Astrocyte of the hippocampus (primary cell): Measurements from ENCODE around the gene ZNF331.
"Not testable (repeated sequence)": the region's sequence is repeated elsewhere in the genome, so short reads cannot be mapped to it uniquely, and the experiment has no call there.

Source experiments
- DNase-seq: peaks from one replicate; pipeline ENCODE4 v3.0.0; 2011; ENCODE audit warnings: low read depth, low spot score

The ZNF331 gene

DNA sequence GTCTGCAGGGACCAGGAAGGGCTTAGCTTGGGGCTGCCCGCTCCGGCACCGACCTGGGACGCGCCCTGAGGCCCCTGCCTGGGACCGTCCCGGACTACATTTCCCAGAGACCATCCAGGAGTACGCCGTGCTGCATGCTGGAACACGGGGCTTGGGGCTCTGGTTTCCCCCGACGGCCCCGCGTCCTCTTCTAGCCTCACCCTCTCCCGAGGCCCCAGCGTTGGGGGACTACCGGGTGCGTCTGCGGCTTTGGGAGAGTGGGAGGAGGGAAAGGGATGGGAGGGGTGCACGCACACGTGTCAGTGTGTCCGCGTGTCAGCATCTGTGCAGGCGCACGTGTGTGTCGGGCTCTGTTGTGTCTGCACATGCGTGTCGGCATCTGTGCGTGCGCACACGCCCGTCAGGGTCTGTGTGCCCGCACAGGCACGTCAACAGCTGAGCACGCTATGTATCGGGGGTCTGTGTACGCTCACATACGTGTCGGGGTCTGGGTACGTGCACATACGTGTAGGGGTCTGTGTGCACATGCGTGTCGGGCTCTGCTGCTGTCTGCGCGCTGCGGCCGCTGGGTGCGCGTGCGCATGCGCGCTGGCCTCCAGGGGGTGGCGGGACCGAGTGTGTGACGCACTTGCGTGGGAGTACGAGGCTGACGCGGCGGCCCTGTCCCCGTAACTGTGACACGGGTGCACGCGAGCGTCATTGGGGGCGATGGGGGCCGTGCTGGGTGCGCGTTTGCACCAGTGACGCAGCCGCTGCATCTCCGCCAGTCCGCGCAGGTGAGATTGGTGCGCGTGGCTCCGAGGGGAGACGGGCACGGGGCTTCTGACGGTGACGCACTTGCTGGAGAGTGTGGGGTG is at the start of gene ZNF331:
Gene ZNF331 (plus strand): TSS at position 625 of the 857 bp plus-strand sequence. CDS start 31,232 bp downstream, outside the sequence.
- peak; percentile 82 for DNase-seq

DNA sequence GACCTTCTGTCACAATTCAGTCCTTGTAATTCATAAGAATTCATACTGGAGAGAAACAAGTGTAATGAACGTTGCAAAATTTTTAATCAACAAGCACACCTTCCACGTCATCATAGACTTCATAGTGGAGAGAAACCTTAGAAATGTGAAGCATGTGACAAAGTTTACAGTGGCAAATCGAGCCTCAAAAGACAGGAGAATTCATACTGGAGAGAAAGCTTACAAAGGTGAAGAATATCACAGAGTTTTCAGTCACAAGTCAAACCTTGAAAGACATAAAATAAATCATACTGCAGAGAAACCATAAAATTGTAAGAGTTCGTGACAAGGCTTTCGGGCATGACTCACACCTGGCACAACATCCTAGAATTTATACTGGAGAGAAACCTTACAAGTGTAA is 45.8 kb upstream of the ZNF331 start:
- no peak for DNase-seq

DNA sequence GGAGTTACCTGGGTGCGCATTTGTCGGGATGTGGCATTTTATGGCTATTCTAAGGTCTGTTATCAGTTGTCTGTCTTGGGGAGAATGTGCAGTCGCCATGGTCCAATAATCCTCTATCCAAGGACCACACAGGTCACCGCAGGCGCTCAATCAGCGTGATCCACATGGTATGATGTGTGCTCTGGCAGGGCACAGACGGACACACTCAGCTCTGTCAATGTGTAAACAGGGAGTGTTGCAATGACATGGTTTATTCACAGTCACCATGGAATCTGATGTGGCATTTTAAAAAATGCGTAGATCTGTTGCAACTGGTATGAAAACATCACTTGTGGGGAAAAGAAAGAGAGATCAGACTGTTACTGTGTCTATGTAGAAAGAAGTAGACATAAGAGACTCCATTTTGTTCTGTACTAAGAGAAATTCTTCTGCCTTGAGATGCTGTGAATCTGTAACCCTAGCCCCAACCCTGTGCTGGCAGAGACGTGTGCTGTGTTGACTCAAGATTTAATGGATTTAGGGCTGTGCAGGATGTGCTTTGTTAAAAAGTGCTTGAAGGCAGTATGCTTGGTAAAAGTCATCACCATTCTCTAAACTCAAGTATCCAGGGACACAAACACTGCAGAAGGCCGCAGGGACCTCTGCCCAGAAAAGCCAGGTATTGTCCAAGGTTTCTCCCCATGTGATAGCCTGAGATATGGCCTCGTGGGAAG is 40.5 kb upstream of the ZNF331 start:
- DNase-seq: not testable (repeated sequence)

DNA sequence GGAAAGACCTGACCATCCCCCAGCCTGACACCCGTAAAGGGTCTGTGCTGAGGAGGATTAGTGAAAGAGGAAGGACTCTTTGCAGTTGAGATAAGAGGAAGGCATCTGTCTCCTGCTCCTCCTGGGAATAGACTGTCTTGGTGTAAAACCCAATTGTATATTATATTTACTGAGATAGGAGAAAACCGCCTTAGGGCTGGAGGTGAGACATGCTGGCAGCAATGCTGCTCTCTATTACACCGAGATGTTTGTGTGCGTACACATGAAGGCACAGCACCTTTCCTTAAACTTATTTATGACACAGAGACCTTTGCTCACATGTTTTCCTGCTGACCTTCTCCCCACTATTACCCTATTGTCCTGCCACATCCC is 39.9 kb upstream of the ZNF331 start:
- DNase-seq: not testable (repeated sequence)

DNA sequence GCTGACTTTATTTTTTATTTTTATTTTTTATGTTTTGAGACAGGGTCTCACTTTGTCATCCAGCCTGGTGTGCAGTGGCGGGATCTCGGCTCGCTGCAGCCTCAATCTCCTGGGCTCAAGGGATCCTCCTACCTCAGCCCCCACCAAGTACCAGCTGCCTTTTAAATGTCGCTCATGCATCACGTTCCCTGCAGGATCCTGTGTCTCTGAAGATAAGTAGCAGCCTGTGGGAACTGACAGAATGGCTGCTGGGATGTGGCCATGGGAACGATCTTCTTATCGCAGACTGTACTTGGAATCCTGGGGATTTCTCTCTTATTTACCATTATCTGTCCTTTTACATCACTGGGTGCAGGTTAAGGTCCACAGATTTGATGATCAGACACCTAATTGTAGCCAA is 34.8 kb upstream of the ZNF331 start:
- not testable (repeated sequence) for DNase-seq

DNA sequence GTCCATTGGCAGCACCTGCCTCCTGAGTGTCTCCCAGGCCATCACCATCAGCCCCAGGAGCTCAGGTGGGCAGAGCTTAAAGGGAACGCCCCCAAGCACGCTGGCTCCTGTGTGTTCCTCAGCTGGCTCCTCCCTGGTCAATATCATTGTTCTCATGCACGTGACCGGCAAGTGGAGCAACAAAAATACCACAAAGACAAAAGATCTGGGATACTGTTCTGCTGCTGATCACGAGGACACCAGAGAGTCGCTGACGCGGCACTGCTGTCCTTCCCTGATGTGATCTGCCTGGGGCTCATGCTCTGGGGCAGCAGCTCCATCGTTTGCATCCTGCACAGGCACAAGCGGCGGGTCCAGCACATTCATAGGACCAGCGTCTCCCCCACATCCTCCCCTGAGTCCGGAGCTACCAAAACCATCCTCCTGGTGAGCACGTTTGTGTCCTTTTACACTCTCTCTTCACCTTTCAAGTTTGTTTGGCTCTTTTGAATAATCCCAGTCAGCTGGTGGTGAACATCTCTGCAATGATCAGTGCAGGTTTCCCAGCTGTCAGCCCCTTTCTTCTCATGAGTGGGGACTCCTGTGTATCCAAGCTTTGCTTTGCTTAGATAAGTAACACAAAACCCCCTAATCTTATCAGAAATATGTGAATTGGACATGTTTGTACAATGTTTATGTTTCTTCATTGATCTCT is 34.1 kb upstream of the ZNF331 start:
- DNase-seq: not testable (repeated sequence)

DNA sequence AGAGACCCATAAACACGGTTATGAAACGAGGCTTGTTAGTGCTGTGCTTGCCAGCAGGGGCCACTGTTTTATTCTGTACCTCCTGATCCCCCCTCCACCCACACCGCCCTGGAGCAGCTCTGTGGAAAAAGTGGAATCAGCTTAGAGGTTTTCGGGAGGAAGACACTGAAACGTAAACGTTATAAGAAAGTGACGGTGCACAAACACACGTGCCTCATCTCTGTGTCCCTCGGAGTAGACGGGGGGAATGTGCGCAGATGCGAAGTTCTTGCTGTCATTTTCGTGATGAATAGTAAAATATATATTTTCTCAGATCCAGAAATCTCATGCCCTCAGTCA is 33.6 kb upstream of the ZNF331 start:
- DNase-seq: not testable (repeated sequence)

DNA sequence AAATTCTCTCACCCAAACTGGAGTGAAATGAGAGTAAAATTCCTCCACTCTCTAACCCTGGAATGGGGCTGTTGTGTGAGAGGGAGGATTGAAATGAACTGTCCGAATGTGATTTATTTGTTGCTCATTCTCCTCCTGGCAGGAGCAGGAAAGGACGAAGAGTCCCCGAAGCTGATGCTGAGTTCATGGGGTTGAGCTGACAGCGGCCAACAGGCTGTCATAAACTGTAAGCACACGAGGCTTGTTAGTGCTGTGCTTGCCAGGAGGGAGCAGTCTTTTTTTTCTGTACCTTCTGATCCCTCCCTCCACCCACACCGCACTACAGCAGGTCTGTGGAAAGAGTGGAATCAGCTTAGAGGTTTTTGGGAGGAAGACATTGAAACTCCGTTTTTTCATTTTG is 33.1 kb upstream of the ZNF331 start:
- no peak for DNase-seq

DNA sequence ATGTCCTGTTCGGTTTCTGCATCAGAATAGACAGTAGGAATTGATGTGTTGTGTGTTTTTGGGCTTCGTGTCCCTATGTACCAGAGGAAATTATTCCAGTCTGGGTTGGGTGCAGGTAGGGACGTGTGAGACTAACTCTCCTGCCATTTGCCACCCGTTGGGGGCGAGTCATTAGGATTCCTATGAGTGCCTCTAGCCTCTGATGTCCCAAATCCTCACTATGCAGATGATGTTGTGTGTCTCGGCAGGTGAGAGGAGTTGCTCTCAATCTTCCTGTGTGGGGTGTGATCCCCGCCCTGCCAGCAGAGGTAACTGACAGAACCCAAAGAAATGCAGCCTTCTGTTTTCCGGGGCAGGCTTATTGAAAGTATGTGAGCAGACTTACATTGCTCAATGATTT is 31.2 kb upstream of the ZNF331 start:
- no peak for DNase-seq

DNA sequence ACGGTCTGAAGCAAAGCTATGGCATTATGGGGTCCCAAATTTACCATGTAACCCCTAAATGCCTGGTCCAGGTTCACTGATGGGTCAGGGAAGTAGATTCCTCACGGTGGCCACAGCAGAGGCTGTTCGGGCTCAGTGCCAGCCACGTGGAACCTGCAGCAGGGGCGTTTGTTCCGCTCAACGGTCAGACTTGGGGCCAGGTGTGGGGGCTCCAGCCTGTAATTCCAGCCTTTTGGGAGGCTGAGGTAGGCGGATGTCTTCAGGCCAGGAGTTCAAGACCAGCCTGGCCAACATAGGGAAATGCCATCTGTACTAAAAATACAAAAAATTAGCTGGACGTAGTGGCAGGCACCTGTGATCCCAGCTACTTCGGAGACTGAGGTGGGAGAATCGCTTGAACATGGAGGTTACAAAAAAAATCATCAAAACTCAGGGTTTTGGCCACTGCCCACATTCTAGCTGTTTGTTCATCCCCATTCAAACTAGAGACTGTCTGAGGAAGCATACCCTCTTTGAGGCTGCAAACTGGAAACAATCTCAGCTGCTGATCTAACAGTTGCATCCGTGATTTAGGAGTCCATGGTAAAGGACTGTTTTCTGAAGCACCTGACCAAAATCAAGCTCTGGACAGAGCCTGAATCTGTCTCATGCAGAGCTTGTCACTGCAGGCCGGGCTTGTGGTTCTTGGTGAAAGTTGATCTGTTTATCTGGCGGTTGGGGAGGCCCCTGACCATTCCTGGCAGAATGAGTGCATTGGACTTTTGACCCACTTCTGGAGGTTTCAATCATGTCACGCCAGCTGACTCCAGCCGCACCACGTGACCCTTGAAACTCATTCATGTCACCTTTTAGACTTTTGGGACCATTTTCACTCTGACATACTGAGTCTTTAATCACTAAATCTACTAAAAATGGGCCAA is 30.2 kb upstream of the ZNF331 start:
- no peak for DNase-seq

DNA sequence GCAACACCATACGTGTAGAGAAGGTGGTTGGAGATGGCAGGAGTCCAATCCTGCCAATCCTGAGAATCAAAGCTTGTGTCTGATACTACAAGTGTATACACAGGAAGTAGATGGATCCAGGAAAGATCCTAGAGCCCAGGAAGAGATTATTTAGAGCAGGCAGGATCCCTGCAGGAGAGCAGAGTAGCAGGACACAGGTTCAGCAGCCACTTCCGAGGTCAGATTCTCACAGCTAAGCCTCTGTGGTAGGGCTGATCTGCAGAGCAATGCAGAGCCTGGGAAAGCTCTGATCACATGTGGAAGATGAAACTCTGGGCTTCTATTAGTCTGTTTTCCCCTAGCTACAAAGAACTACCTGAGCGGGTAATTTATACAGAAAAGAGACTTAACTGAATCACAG is 28.5 kb upstream of the ZNF331 start:
- no peak for DNase-seq

DNA sequence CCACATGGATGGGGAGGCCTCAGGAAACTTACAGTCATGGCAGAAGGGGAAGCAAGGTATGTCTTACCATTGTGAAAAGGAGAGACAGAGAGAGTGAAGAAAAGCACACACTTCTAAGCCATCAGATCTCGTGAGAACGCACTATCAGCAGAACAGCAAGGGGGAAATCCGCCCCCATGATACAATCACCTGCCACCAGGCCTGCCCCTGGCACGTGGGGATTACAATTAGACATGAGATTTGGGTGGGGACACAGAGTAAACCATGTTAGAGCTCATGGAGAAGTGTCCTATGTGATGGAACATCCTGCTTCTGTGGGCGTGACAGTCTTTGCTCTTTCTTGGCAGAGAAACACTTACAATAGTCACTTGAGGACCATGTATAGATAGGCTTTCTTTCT is 28.1 kb upstream of the ZNF331 start:
- DNase-seq: no peak

DNA sequence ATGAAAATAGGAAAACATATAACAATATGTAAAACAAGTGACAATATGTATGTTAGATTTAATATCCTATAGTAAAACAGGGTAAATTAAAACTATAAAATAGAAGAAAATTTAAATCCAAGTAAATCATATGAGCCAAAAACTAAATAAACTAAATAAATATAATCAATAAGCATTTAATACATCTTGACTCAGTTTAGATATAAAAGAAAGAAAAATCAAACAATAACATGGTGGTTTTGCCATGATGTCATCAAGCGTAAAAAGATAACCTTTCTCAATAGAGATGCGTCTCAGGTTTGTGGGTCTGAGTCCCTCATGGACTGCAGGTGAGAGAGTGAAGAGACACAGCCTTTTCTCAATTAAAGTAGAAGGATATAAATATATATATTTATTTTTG is 26.6 kb upstream of the ZNF331 start:
- no peak for DNase-seq

DNA sequence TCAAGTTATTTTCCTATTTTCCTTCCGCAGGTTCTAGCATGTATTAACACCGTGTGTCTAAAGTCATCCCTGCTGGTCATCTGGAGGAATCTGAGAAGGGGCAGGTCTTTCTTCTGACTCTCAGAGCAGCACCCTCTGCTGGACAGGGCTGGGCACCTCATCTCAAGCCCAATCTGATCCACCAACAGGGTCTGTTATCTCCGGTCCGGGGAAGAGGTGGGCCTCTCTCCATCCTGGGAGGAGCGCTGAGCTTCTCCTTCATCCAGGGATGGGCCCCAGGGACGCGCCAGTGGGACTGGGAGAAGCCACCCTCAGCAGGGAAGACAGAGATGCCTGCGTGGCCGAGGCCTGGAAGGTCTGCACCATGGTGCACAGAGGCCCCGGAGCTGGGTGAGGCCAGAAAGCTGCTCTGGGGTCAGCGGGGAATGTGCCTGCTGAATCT is 26.0 kb upstream of the ZNF331 start:
- DNase-seq: peak; percentile 39

DNA sequence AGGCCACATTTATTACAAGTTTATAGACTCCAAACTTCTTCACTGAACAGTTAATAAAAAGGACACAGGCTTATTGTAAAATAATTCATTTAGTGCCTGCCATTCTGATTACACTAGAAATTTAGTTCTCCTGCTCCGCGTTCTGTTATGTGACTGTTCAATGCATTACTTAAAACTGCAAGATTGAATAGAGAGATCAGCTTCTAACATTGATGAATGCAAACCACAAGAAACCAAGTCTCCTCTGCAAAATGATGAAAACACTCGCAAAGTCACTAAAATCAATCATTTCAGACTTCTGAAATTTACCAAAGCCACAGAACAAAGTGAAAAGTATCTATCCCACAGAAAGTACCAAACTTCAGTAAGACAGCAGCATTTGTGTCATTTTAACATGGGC is 22.9 kb upstream of the ZNF331 start:
- DNase-seq: not testable (repeated sequence)

DNA sequence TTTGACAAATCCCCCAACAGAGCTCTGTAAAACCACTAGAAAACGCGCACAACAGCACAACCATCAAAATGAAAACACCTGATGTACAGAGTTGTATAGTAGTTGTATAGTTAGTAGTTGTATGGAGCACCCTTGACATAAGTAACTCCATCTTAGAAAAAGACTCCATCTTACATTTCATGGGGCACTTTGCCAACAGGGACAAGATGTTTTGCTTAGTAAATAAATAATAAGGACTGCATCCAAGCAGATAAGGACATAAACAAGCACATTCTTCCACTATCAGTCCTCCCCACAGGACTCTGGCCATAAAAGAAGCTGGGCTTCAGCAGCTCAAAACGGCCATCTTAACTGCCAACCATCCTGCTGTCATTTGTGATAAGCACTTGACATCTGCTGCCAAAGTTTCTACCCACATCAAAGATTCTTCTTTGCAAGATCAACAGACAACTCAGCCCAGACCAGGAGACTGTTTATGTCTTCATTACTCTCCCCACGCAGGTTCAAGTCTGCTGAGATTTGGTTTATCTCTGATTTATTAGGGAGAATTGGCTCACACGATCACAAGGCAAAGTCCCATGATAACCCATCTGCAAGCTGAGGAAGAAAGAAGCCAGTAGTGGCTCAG is 20.7 kb upstream of the ZNF331 start:
- DNase-seq: no peak

DNA sequence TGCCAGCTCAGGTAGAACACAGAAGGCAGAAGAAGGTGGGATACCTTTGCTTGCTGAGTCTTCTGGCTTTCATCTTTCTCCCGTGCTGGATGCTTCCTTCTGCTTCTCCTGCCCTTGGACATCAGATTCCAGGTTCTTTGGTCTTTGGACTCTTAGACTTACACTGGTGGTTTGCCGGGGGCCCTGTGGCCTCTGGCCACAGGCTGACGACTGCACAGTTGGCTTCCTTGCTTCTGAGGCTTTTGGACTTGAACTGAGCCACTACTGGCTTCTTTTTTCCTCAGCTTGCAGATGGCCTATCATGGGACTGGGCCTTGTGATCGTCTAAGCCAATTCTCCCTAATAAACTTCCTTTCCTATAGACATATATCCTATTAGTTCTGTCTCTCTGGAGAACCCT is 19.8 kb upstream of the ZNF331 start:
- no peak for DNase-seq

DNA sequence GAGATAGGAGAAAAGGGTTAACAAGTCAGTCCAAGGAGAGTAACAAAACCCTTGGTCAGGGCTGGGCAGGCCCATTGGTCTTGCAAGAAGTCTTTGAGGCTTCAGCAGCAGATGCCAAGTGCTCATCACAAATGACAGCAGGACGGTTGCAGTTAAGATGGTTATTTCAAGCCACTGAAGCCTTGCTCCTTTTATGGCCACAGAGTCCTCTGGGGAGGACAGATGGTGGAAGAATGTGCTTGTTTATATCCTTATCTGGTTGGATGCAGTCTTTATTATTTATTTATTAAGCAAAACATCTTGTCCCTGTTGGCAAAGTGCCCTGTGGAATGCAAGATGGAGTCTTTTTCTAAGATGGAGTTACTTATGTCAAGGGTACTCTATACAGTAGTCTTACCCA is 19.2 kb upstream of the ZNF331 start:
- DNase-seq: no peak

DNA sequence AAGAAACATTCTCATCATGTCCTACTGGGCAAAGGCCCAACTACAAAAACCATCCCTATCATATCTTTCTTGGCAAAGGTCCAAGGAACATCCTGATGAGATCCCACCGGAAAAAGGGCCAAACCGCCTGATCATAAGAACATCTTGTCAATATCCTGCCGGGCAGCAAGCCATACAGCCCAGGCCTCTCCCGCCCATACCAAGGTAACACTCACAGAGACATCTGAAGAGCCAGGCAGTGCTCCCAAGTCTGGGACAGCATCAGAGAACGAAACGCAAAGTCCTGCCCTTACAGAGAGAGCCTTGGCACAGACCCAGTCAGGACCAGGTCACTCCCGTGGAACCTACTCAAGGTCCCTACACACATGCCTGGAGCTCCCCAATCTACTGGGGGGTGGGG is 18.5 kb upstream of the ZNF331 start:
- no peak for DNase-seq

DNA sequence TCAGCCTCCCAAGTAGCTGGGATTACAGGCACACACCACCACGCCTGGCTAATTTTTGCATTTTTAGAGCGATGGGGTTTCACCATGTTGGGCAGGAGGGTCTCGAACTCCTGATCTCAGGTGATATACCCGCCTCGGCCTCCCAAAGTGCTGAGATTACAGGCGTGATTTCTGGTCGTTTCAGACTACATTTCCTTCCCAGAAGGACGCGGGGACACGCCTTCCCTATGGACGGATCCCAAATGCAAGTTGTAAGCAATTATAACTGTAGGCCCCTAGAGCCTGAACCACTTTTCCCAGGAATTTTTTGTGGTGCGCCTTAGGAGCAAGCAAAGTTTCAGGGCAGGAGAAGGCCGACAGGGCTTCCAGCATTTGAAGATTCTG is 17.8 kb upstream of the ZNF331 start:
- DNase-seq: no peak
